ENCODE results near the gene TEAD1. TPM values are rescaled to one million over a fixed set of nuclear protein-coding genes. Genes with fewer than 3 reads are reported as not detected.

Gene TEAD1
- total and polyA plus RNA-seq, 9 of the 15 experiments (the other 6 are each of a cell fraction or from before 2014, with no cell fraction given): 1.7 to 17.7 (median 10.8) TPM

DNA sequence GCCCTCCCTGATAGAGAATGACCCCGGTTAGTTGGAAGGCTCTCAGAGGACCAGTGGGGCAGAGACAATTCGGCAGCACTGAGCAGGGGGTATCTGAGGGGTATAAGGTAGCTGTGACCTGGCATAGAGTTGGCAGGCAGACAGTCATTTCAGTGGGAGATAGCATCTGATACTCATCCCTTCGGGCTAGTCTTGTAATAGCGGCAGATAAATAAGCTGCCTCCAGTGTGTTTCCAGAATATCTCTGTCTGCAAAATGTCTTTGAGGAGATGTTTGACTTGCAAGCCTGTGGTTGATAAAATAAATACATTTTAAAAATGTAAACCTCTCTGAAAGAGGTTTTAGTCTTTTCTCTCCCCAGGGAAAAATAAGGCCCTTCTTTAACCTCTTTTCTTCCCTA, 54.2 kb downstream of the TEAD1 start (continued):
- TF ChIP-seq, protein P1, sequence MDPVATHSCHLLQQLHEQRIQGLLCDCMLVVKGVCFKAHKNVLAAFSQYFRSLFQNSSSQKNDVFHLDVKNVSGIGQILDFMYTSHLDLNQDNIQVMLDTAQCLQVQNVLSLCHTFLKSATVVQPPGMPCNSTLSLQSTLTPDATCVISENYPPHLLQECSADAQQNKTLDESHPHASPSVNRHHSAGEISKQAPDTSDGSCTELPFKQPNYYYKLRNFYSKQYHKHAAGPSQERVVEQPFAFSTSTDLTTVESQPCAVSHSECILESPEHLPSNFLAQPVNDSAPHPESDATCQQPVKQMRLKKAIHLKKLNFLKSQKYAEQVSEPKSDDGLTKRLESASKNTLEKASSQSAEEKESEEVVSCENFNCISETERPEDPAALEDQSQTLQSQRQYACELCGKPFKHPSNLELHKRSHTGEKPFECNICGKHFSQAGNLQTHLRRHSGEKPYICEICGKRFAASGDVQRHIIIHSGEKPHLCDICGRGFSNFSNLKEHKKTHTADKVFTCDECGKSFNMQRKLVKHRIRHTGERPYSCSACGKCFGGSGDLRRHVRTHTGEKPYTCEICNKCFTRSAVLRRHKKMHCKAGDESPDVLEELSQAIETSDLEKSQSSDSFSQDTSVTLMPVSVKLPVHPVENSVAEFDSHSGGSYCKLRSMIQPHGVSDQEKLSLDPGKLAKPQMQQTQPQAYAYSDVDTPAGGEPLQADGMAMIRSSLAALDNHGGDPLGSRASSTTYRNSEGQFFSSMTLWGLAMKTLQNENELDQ (CRISPR knock-in tag; IDR thresholded peaks at IDR 0.05; ENCODE audit: borderline replicate concordance): no peak
- TF ChIP-seq, protein P2, sequence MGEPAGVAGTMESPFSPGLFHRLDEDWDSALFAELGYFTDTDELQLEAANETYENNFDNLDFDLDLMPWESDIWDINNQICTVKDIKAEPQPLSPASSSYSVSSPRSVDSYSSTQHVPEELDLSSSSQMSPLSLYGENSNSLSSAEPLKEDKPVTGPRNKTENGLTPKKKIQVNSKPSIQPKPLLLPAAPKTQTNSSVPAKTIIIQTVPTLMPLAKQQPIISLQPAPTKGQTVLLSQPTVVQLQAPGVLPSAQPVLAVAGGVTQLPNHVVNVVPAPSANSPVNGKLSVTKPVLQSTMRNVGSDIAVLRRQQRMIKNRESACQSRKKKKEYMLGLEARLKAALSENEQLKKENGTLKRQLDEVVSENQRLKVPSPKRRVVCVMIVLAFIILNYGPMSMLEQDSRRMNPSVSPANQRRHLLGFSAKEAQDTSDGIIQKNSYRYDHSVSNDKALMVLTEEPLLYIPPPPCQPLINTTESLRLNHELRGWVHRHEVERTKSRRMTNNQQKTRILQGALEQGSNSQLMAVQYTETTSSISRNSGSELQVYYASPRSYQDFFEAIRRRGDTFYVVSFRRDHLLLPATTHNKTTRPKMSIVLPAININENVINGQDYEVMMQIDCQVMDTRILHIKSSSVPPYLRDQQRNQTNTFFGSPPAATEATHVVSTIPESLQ (CRISPR knock-in tag; IDR thresholded peaks at IDR 0.05): no peak

DNA sequence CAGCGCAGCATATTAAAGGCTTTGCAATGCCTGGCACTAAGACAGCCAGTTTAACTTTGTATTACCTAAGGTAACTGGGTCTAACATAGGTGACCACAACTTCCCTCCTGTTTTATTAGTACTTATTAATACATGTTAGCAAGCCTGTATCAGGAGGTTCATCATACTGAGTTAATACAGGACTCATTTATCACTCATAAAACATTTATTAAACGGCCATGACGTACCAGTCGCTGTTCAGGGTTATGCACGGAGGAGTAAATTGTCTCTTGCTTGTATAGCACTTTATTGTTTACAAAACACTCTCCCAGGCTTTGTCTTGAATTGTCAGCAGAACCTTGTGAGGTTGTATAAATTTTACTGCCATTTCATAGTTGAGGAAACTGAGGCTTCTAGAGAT, 55.7 kb downstream of the TEAD1 start:
- Histone ChIP-seq H4K20me1 (replicated peaks; ENCODE audit: control insufficient read depth, insufficient read depth, low read length) (no peaks in the 10 kb centered on the region), H3K9me3 (replicated peaks; ENCODE audit: control insufficient read depth, insufficient read depth, low read depth, low read length) (no peaks in the 10 kb centered on the region), H3K9me1 (ENCODE audit: control insufficient read depth, insufficient read depth, low read length) (no peaks in the 10 kb centered on the region), H3K79me2 (ENCODE audit: control insufficient read depth, insufficient read depth, low read length) (0 out of 3 replicates have a peak, but pooled peaks cover 2% of the 10 kb centered on the region), H3K36me3 (ENCODE audit: control insufficient read depth, insufficient read depth, low read length) (no peaks in the 10 kb centered on the region), H3K9ac (ENCODE audit: insufficient read depth in 1 of 2, low read depth in 2 of 2, low read length in 2 of 2) (no peak overlapping the region), H3K4me1 (replicated peaks in 1 of 2; ENCODE audit: control insufficient read depth in 2 of 2, insufficient read depth in 2 of 2, low read length in 2 of 2) (peaks cover 10 to 13% of the 10 kb centered on the region in 2 experiments; a peak in 4 of 5 replicates), H2AFZ (ENCODE audit: low read depth, low read length) (no peak overlapping the region), H3K4me2 (ENCODE audit: insufficient read depth, low read length) (no peak overlapping the region), H3K27me3 (ENCODE audit: control insufficient read depth in 2 of 2, insufficient read depth in 2 of 2, low read length in 2 of 2) (no peaks in the 10 kb centered on the region), H3K27ac (ENCODE audit: extremely low read depth, low read depth, low read length) (no peak overlapping the region), H3K4me3 (no peak overlapping the region)
- intact Hi-C loops (cut with micrococcal nuclease): no loop called here
- POLR2A ChIA-PET: no interaction called here
- BruUV-seq (replicated peaks): no TSS peak
- FAIRE-seq (no peak), DNase-seq (ENCODE audit: extremely low read depth in 1 of 4, low spot score in 3 of 4) (no peak), ATAC-seq (no peak)
- CTCF ChIA-PET (ENCODE audit: low intra/inter-chr PET ratio): no interaction called here
- 88% methylated on average over 5 of the region's 5 CpGs for WGBS (ENCODE audit: insufficient coverage, low coverage, missing lambda C conversion rate)
- in situ Hi-C loops (cut with MboI): no loop called here
- TF ChIP-seq ZNF696 (CRISPR knock-in tag; conservative IDR thresholded peaks at IDR 0.05) (no peak), TCFL5 (CRISPR knock-in tag; conservative IDR thresholded peaks at IDR 0.05) (no peak), FOXP1 (CRISPR knock-in tag; IDR thresholded peaks at IDR 0.05) (no peak), ZNF766 (CRISPR knock-in tag; conservative IDR thresholded peaks at IDR 0.05) (no peak), HSF4 (CRISPR knock-in tag; IDR thresholded peaks at IDR 0.05; ENCODE audit: borderline replicate concordance) (no peak), THRAP3 (IDR thresholded peaks at IDR 0.05; ENCODE audit: borderline replicate concordance) (no peak), E2F3 (CRISPR knock-in tag; IDR thresholded peaks at IDR 0.05) (no peak), CBX8 (IDR thresholded peaks at IDR 0.05; ENCODE audit: borderline replicate concordance, extremely low read depth, low read depth, low read length, poor library complexity, severe bottlenecking) (no peak), RFX5 (IDR thresholded peaks at IDR 0.05; ENCODE audit: low read depth, low read length) (no peak), HDGF (IDR thresholded peaks at IDR 0.05) (no peak), TCF7L2 (IDR thresholded peaks at IDR 0.05; ENCODE audit: low read depth, low read length) (no peak)
- TF ChIP-seq, protein P3, sequence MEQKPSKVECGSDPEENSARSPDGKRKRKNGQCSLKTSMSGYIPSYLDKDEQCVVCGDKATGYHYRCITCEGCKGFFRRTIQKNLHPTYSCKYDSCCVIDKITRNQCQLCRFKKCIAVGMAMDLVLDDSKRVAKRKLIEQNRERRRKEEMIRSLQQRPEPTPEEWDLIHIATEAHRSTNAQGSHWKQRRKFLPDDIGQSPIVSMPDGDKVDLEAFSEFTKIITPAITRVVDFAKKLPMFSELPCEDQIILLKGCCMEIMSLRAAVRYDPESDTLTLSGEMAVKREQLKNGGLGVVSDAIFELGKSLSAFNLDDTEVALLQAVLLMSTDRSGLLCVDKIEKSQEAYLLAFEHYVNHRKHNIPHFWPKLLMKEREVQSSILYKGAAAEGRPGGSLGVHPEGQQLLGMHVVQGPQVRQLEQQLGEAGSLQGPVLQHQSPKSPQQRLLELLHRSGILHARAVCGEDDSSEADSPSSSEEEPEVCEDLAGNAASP (IDR thresholded peaks at IDR 0.05): no peak
- TF ChIP-seq, protein P4, sequence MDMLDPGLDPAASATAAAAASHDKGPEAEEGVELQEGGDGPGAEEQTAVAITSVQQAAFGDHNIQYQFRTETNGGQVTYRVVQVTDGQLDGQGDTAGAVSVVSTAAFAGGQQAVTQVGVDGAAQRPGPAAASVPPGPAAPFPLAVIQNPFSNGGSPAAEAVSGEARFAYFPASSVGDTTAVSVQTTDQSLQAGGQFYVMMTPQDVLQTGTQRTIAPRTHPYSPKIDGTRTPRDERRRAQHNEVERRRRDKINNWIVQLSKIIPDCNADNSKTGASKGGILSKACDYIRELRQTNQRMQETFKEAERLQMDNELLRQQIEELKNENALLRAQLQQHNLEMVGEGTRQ (CRISPR knock-in tag; IDR thresholded peaks at IDR 0.05): no peak
